ENCODE results near the gene HERPUD1. TPM values are rescaled to one million over a fixed set of nuclear protein-coding genes. Genes with fewer than 3 reads are reported as not detected.
A peak's percentile ranks its signal among the peaks of the same experiment; 100 is the strongest.

HERPUD1 gene
- total and polyA plus RNA-seq, 2 of the 13 experiments (the other 11 are each of a cell fraction or from before 2014, with no cell fraction given) = 96.2 to 323 TPM

- TF ChIP-seq LCORL (IDR thresholded peaks at IDR 0.05) (no peak), LCORL (CRISPR knock-in tag; IDR thresholded peaks at IDR 0.05) (no peak), POLR2AphosphoS5 (IDR thresholded peaks at IDR 0.05; ENCODE audit: low read depth, low read length) (peak; percentile 45), MLLT10 (CRISPR knock-in tag; IDR thresholded peaks at IDR 0.05) (no peak), ZBED4 (CRISPR knock-in tag; IDR thresholded peaks at IDR 0.05; ENCODE audit: borderline replicate concordance) (0 out of 2 replicates have a peak, but pooled peaks have one; percentile 23), ATM (IDR thresholded peaks at IDR 0.05; ENCODE audit: borderline replicate concordance) (no peak), ZFP91 (CRISPR knock-in tag; IDR thresholded peaks at IDR 0.05; ENCODE audit: borderline replicate concordance) (no peak), MEF2D (CRISPR knock-in tag; IDR thresholded peaks at IDR 0.05) (0 out of 2 replicates have a peak, but pooled peaks have one; percentile 41), PLRG1 (conservative IDR thresholded peaks at IDR 0.05) (no peak), MEIS1 (CRISPR knock-in tag; IDR thresholded peaks at IDR 0.05; ENCODE audit: borderline replicate concordance) (no peak), DNMT1 (CRISPR knock-in tag; IDR thresholded peaks at IDR 0.05) (no peak), ZNF264 (CRISPR knock-in tag; IDR thresholded peaks at IDR 0.05) (no peak), JARID2 (CRISPR knock-in tag; IDR thresholded peaks at IDR 0.05; ENCODE audit: insufficient replicate concordance) (no peak), AGO2 (optimal IDR thresholded peaks at IDR 0.05; ENCODE audit: low read depth, low read length) (peak; percentile 53), RBFOX2 (IDR thresholded peaks at IDR 0.05; ENCODE audit: low read depth, low read length) (peak; percentile 67), FOXO4 (CRISPR knock-in tag; conservative IDR thresholded peaks at IDR 0.05) (0 out of 2 replicates have a peak, but pooled peaks have one; percentile 72), PRPF4 (IDR thresholded peaks at IDR 0.05; ENCODE audit: low read depth, low read length, poor library complexity, severe bottlenecking) (peak; percentile 11), ZNF607 (CRISPR knock-in tag; IDR thresholded peaks at IDR 0.05; ENCODE audit: borderline replicate concordance) (no peak), ELK4 (CRISPR knock-in tag; IDR thresholded peaks at IDR 0.05; ENCODE audit: borderline replicate concordance) (0 out of 2 replicates have a peak, but pooled peaks have one; percentile 33), MTERF4 (CRISPR knock-in tag; IDR thresholded peaks at IDR 0.05) (no peak)
These were observed 13.3 kb downstream of the HERPUD1 start (continued) for GRCh38 chr16:56944954-56945839.
